NCI-H1417 (cell line): ENCODE data around the gene PDGFRB.
A peak's percentile ranks its signal among the peaks of the same experiment; 100 is the strongest.

Source experiments
- DNase-seq, 3 experiments: peaks; one replicate each; lab custom pipeline; 2025; lab: John Stamatoyannopoulos, UW

The PDGFRB gene

DNA sequence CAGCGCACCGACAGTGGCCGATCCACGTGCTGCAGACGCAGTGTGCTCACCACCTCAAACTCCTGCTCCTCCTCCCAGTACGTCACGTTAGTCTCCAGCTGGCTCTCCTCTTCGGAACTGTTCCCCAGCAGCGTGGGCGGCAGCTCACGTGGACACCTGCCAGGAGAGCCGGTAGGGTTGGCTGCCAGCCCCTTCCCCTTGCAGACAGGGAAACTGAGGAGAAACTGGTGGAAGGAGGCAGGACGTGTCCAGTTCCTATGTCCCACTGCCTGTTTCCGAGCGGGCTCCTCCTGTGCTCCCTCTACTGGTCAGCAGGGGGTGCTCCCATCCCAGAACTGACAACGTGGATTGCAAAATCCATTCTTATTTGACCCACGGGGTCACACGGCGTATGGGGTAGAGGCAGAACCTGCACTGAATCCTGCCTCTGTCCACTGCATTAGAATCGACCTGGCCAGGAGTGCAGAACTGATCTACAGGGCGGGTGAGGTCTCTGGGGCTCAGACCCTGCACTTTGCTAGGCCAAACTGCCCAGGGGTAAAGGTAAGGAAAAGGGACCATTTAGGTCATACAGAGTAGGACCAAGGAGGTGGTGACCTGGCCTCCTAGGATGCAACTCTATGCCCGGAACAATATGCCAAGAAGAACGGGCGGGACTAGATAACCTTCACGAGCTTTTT is 25.7 kb downstream of the PDGFRB start:
- DNase-seq = peak; percentile 11 to 47 (median 27)

DNA sequence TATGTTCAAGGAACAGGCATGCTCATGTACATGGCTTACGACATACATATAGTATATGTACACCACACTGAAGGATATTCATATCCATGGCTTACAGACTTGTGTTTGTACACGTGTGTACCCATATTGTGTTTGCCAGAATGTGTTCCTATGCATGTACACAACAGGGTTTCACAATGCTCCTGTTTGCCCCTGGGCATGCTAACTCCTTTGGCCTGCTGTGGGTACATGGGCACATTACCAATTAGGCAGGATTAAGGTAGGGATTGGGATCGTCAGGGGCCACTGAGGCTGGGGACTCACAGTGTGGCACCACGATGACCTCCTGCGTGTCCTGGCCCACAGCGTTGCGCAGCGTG is 26.2 kb downstream of the PDGFRB start:
- DNase-seq = no peak

DNA sequence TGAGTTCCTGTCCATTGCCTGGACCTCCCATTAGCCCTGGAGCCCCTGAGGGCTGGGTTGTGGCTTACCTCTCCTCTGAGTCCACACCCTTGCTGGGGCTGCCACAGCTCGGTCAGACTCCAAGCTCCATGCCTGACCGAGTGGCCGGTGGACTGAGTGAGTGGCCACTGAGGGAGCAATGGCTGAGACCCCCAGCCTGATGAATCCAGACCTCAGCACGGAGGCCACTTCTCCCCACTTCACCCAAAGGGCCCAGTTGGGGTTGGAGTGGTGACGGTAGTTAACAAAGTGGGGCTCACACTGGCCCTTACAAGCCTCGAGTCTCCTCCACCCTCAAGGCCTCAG is 28.8 kb downstream of the PDGFRB start:
- no peak for DNase-seq

DNA sequence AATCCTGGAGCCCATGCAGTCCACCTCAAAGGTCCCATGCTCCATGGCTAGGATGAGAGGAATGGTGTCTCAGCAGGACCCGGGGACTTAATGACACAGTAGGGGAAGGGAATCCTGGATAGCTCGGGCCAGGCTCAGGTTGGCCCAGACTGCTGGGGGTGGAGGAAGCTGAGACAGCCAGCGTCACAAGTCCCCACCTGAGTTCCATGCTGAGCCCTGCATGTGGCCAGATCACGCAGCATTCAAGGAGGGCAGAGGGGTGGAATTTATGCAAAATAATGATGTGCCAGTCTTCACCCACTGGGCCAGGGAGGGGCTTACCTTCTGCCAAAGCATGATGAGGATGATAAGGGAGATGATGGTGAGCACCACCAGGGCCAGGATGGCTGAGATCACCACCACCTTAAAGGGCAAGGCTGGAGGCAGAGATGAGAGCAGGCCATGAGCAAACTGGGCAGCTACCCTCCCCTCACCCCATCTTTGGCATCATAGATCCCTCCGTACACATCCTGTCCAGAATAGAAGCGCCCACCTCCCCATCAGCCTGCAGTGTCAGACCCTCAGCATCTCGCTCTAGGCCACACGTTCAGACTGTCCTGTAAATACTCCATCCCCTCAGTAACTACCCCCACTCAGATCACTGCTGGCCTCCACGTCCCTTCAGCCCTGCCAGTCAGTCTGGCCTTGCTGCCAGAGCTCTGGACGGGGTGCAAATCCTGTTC is 29.3 kb downstream of the PDGFRB start:
- DNase-seq = no peak

DNA sequence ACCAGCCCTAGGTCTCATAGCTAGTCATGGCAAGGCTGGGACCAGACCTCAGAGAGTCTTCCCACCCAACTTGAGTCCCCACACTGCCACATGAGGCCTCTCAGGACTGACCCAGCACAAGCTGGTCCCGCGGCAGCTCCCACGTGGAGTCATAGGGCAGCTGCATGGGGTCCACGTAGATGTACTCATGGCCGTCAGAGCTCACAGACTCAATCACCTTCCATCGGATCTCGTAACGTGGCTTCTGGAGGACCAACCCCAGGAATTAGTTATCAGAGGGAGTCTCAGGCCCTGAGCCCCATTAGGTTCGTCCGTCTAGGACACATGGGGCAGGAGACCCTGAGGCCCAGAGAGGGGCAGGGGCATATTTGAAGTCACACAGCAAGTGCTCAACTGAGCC is 30.3 kb downstream of the PDGFRB start:
- no peak for DNase-seq

DNA sequence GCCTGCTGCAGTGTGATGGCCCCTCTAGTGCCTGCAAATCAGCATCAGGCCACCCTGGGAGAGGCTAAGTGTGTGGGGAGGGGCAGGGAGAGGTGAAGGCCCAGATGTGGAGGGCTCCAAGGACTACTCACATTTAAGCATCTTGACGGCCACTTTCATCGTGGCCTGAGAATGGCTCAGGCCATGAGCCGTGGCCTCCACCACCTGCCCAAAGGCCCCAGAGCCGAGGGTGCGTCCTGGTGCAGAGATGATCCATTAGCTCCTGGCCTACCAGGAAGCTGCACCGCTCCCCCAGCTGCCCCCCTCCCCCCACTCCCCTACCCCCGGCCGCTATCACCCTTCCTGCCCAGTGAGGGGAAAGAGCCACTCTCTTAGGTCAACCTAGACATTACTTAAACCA is 31.0 kb downstream of the PDGFRB start:
- DNase-seq = no peak

DNA sequence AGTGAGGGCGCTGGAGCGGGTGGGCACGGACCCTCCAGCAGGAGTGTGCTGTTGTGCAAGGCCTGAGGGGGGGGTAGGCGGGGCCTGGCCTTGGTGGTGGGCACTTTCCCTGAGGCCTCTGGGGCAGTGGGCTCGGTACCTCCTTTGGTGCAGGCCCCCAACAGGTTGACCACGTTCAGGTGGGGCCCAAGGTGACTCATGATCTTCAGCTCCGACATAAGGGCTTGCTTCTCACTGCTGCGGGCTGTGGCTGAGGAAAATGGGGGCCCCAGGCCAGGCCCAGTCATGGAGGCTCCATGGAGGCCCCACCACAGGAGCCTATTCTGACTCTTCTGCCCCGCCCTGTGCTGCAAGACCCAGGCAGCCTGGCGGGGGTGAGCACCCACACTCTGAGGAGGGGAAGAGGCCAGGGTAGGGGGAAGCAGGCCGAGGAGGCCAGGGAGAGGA is 31.5 kb downstream of the PDGFRB start:
- no peak for DNase-seq

DNA sequence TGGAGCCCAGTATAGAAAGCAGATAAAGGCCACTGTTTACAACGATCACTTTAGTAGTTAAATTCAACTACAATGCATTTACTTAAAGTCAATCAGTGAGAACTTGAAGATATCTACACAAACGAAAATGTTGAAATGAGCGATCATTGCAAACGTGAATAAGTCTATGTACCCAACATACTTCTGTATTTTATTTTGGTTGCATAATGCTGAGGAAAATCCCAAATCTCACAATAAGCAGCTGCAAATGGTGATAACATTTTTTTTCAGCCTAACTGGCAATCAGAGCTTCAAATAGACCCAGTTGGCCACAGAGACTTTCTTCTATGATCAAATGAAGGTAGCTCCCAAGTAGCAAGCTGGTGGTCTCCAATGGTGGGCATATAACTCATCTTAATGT is 32.1 kb downstream of the PDGFRB start:
- DNase-seq = no peak

DNA sequence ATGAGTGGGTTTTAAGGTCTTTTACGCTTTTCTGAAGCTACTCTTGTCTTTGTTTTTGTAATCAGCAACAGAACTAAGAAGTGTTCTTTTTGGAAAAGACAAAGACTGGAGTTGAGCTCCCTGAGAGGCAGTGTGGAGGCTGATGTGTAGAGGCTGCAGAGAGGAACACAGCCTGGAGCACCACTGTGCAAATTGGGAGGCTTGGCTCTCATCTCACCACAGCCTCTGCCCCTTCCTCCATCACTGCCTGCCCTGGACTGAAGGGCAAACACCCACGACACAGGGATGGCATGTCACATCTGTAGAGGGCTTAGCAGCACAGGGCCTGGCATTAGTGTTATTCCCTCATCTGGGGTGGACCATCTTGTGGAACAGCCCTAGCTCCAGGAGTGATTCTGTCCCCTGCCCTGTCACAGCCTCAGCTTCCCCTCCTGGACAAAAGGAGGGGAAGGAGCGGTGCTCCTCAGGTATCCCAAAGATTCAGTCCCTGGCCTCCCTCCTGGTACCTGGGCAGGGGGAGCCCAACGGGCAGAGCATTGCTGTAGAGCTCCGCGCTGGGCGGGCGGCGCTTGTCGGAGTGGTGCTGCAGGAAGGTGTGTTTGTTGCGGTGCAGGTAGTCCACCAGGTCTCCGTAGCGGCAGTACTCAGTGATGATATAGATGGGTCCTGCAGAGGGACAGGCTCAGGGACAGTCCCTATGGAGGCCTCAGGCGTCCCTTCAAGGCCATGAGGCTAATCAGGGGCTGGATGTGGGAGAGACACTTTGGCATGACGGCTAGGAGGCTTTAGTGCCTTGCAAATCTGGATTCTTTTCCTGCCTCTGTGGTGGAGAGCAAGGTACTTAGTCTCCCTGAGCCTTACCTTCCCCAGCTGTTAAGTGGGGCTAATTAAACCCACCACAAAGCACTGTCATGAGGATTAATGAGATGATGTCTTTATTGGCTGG is 32.8 kb downstream of the PDGFRB start:
- no peak for DNase-seq

DNA sequence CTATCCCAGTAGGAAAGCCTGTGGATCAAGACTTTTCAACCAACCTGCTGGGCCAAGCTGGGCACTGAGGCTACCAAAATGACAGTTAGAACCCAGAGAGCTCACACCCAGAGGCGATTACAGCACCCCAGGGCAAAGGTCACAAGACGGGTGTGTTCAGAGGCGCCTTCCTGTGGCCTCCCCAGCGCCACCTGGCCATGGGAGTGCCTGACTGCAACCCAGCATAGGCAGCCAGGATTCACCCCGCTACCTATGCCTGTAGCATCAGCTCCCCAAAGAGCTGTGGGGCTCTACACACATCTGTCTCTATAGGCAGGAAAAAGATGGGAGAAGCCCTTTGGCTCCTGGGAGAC is 33.5 kb downstream of the PDGFRB start:
- DNase-seq = no peak

DNA sequence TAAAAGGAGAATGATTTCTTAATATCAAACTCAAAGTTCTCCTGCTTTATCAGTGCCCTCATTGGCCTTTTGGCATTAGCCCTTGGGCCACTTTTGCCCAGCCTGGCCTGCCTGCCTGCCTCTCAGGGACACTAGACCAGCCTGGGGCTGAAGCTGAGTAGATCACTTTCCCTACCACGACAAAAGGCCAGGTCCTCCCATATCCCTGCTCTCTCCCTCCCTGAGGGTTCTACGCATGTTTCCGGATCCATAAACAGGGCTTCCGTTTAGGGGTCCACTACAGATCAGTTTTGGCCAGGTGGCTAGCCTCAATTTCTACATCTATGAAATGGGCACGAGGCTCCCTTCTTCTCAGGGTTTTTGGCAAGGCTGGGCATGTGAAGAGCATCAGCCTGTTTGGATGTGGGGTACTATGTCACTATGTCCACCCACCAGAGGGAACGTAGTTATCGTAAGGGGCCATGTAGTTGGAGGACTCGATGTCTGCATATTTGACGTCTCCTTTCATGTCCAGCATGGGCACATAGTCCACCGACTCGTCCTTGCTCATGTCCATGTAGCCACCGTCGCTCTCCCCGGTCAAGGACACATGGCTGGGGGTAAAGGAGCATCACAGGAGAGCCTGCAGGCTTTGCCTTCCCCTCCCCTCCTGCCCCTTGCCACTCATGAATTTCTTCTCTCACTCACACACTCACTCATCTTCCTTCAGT is 34.0 kb downstream of the PDGFRB start:
- DNase-seq = no peak

DNA sequence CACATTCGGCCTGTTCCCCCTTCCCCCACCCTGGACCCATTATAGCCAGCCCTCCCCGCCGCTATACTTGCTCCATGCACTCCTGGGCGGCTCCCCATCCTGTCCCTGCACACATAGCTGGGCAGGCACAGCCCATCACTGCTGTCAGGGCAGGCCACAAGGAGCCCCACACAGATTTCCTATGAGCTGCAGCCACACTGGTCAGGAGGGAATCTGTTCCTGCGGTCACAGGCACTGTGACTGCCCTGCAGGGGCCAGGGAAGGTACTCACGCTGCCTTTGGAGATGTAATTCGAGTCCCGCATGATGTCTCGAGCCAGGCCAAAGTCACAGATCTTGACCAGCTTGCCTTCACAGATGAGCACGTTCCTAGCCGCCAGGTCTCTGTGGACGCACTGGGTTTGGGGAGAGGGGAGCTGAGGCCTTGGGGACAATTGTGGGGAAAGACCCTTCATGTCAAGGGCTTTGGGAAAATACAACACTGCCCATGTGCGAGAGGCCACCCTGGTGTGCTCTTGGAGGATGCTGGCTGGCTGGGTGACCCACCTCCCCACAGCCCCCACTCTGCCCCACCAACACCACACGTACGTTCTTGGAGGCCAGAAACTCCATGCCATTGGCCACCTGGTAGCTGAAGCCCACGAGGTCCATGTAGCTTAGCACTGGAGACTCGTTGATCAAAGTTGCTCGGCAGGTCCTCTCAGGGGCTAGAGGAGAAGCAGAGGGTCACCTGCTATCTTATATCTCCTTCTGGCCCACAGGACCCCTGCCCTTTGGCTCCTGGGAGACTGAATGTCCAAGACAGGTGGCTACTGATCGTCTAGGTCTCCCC is 34.8 kb downstream of the PDGFRB start:
- DNase-seq = no peak

DNA sequence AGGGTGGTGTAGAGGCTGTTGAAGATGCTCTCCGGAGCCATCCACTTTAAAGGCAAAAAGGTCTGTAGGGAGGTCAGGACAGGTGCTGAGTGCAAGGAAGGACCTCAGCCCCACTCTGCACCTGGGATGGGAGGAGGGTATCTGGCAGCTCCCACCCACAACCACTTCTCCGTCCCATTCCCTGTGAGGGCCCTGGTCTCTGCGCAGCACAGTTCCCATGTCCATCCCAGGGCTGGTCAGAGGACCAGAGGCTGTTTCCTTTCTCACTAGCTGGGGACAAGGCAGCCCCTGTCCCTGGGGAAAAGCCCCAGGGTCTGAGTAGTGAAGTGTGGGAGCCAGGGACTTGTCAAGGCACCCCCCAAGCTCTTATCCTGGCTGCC is 35.6 kb downstream of the PDGFRB start:
- DNase-seq = no peak

DNA sequence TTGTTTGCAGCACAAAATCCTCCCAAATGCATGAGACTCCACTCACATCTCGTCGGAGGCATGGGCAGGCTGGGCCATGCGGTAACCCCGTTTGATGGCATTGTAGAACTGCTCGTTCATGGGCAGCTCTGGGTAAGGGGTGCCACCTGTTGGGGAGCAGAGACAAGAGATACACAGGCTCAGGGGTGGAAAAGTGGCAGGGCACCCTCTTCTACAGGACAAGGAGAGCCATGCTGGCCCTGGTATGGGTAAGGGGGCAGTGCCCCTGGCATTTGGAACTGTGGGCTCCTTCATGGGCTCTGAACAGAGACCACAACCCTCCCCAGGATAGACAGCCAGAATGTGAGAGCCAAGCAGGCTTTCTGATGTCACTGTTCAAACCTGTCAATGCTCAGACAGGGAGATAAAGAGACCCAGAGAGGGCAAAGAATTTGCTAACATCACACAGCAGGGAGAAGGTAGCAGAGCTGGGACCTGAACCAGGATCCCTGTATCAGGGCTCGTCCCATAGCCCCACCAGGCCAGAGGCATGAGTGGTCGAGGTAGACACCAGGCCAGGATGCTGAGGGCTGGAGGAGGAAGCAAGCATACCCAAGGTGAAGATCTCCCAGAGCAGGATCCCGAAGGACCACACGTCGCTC is 36.1 kb downstream of the PDGFRB start:
- DNase-seq = no peak

DNA sequence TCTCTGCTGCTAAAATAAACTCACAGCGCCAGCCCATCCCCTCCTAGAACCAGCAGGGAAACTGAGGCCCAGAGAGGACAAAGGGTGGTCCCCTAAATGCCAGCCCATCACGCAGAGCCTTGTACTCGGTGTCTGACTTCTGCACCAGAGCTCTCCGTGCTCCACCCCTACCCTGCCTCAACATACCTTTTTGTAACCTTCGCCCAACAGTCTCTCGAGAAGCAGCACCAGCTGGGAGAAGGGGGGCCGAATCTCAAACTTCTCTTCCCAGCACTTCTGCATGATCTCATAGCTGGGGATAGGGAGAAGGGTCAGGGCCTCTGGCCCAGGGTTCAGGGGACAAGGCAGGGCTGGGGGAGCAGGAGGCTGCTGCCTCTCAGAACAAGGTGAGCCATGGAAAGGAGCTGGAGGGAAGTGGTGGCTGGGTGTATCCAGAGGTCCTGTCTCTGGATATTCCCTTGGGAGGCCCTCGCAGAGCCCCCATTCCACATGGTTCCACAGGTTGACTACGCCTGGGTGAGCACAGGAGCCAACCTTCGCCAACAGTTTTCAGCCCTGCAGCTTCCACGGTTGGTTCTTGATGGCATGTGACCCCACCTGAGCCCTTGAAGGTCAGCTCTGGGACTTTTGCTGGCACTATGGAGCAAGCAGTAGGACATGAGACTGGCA is 37.0 kb downstream of the PDGFRB start:
- no peak for DNase-seq

DNA sequence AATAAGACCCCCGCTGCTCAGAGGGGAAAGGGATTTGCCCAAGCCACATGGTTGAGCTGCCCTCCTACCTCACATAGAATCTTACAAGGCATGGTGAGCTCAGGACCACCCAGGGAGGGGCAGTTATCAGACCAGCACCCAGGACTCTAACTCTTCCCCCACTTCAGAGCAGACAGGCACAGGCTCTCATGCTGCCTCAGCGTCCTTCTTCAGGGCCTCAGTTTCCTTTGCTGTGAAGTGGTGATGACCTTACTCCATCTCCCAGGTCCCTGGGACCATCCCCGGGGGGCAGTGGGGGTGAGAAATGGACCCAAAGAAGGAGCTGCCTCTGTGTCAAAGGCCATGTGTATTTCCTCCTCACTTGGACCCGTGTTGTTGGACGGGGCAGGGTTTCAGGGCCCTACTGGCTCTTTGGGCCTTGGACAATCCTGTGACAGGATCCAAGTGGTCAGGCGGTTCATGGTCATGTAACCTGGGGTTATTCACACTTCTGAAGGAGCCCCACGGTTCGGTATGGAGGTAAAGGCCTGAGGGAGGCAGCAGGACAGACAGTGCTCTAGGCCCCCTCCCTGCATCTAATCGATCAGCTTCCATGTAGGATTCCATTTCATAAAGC is 37.6 kb downstream of the PDGFRB start:
- DNase-seq = no peak

DNA sequence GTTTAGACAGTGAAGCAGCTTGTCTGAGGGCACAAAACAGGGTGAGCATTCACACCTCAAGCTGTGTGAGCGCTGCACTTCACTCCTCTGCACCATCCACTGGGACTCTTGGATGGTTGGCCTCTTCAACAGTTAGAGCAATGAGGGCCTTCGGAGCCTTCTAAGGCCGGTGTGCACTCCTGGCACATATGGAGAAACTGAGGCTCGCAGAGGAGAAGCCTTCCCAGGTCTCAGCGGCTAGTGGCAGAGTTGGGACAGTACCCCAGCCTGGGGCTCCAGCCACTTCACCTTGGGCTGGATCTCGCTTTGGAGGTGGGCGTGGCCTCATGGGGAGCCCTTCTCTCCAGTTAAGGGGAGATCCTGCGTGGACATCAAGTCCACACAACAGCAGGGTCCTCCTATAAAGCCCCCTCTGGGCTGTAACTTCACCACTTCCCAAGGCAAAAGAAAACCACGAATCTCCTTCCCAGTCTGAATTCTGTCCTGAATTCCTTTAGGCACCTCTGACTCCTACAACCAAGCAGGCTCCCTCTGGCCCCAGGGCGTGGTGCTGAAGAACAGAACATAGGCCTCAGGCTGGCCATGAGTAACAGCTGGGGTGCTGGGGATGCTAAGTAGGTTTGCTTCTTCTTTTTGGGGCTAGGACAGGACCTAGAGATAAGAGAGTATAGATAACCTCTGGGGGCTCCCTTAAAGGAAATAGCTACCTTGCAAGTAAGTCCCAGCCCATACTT is 38.8 kb downstream of the PDGFRB start:
- no peak for DNase-seq

DNA sequence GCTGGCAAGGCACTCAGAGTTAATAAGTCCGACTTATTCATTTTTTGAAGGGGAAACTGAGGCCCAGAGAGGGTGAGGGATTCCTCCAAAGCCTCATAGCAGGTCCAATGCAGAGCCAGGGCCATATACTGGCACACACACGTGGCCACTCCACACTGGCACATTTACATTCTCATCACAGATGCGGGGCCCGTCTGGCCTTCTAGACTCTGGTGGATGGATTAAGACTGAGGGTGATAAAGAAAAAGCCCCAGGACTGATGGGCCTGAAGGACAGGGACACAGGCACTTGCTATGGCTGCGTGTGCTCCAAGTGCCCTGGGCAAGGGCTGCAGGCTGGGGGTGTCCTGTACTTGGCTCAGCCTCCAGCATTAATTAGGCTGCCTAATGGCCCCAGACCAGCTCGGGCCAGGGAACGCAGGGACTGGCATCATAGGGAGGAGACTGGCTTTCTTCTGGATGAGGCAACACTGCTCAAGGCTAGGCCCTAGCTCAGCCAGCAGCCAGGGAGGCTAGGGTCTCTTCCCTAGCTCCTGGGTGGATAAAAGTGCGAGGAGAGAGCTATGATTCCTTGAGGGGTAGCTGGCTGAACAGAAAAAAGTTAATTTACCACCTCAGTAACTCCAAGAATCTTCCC is 40.8 kb downstream of the PDGFRB start:
- DNase-seq = no peak
